GM19438 (cell line): ENCODE data around the gene RMP24.

ENCODE experiments used
- ATAC-seq: cut with Tn5 transposase; IDR thresholded peaks from one replicate; pipeline ENCODE4 v1.9.1; 2021; ENCODE audit warnings: low read depth; ENCODE audit not compliant: unreplicated experiment

The RMP24 gene

DNA sequence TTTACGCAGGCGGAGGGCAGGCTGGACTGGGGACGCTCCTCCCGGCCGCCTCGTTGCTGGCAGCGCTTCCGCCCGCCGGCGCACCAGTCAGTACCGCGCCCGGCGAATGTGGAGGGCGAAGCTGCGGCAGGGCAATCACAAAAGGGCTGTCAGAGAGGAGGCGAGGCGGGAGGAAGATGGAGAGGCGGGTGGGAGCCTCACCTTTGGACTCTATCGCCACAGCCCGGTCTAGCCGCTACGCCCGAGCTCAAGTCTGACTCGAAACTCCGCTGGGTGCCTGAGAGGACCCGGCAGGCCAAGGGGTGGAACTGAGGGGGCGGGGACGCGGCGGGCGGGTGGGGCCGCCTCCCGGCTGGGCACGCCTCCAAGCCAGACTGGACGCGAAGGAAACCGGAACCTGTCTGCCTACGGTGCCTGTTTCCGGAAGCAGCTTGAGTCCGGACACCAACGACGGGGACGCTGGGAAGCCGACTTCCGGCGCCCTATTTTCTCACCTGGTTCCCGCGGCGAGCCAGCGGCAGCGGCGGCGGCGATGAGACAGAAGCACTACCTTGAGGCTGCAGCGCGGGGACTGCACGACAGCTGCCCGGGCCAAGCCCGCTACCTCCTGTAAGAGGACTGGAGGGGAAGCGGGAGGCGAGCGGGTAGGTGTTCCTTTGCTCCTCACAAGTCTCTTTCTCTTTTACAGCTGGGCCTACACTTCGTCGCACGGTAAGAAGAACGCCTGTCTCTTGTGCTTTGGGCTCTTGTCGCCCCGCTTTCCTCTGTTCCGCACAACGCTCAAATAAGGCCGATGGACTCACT is at the start of gene RMP24:
Gene RMP24 (plus strand): TSS at position 483 of the 804 bp plus-strand sequence.
- ATAC-seq, result peak; percentile 93

DNA sequence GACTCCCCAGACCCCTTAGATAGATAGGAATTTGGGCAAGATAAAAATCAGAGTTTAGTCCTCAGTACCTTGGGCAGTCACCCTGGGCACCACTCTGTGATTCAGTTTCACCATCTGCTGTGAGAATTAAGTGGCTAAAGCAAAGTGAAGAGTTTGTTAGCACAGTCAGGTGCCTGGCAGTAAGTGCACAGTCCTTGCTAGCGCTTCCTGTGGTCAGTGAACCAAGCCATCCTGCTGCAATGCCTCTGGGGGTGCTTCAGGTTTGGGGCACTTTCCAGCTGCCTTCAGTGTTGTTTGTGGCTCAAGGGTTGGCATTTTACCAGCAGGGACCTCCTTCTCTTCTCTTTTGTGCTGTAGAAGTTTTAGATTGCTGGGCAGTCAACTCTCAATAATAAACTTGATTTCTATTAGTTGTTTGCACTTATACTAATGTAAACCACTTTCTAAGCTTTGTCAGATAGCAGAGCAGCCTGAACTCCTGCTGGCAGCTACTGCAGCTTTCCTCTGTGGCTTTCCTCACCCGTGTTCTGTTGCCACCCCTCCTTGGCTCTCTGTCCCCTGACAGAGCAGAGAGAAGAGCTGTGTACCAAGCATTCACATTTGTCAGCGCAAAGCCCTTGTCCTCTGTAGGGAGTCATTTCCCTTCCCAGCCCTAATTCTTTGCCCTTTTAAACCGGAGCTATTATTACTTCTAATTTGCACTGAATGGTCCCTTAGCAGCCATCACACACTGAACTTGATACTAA is 48.4 kb upstream of the RMP24 start:
- ATAC-seq, result no peak

DNA sequence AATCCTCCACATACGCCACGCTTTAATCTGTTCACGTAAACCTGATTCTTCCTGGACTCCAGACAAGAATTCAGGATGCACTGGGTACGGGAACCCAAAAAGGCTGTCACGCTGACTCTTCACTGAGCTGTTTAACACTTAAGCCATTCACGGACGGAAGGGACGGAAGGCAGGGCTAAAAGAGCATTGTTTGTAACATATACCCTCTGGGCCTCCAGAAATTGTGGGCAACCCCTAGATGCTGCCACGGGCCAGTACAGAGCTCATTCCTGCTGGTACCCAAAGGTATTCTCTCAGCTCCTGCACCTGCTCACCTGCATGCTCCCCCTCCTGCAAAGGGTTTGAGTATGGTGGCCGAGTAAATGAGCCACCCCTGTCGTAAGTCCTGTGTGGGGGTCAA is 45.6 kb upstream of the RMP24 start:
- ATAC-seq, result no peak

DNA sequence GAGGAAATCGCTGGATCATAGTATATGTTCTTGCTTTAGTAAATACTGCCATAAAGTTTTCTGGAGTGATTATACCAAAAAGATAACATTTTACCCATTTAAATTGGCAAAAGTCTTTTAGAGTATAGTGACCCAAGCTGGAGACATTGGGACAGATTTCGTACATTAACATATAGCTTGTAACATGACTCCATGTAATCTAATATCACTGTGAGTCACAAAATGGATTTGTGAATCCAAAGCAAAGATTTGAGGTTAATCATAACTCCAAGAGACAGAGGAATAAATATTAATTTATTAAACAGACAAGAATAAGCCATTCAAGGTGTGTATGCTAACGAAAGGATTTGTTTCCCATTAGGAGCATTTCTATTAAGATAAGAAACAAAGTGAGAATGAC is 45.0 kb upstream of the RMP24 start:
- no peak for ATAC-seq

DNA sequence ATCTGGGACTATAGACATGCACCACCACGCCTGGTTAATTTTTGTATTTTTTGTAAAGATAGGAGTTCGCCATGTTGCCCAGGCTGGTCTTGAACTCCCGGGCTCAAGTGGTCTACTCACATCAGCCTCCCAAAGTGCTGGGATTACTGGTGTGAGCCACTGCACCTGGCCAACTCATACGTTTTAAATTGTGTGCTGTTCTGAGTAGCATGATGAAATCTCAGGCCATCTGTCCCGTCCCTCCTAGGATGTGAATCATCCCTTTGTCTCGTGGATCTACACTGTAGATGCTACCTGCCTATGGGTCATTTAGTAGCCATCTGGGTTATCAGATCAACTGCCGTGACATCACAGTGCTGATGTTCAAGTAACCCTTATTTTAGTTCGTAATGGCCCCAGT is 38.5 kb upstream of the RMP24 start:
- no peak for ATAC-seq

DNA sequence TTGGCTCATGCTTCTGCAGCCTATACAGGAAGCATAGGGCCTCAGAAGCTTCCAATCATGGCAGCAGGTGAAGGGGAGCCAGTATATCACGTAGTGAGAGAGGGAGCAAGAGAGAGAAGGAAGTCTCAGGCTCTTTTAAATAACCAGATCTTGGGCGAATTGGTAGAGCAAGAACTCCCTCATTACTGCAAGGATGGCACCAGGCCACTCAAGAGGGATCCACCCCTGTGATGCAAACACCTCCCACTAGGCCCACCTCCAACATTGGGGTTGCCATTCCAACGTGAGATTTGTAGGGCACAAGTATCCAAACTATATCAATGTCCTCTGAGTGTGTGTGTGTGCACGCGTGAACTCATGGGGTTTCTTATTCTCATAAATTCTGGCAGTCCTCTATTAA is 37.6 kb upstream of the RMP24 start:
- ATAC-seq, result no peak

DNA sequence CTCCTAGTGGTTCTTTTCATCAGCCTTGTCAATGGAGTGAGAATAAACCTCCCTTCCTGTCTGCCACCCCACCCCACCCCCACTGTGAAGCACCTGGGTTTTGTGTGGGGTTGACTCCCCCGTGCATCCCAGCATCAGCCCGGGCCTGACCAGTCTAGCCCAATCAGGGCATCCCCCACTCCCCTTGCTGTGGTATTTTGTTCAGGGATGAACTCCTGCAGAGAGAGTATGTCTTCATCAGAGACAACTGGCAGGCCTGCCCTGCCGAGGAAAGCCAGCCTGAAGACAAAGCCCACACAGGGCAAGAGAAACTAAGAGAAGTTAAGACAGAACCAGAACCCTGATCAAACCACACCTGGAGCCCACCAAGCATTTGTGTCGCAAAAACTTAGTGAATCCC is 36.7 kb upstream of the RMP24 start:
- ATAC-seq, result no peak

DNA sequence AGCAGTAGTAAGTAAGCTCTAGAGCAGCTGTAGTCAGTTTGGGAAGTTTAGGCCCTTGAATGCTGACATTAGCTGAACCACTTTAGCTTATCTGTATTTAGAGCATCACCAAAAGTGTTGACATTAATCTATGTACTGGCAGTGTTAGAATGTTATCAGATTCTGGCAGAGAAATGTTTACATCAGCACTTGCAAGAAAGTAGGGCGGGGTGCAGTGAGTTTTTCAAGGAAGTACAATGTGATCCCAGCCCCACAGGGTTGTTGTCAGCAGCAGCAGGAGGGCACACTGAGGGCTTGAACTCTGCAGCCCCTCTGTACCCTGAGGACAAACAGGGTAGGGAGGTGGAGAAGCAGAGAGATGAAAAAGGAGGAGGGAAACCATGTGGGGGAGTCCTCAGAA is 35.5 kb upstream of the RMP24 start:
- ATAC-seq, result no peak

DNA sequence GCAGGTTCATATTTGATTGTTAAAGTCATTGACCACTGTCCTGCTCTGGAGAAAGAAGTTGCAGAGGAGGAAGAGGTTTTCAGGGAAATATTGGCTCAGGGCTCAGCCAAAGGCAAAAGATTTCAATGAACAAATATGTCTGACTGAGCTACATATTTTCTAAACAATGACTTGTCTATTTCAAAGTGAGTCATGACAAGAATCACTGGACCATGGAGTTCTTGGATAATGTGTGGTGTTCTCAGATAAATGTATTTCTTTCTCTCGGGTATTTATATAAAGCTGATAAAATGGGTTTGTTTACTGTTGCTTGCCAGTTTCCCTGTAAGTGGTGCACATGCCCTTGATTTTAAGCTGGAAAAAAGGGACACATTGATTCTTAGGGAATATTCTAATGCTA is 34.3 kb upstream of the RMP24 start:
- ATAC-seq, result no peak

DNA sequence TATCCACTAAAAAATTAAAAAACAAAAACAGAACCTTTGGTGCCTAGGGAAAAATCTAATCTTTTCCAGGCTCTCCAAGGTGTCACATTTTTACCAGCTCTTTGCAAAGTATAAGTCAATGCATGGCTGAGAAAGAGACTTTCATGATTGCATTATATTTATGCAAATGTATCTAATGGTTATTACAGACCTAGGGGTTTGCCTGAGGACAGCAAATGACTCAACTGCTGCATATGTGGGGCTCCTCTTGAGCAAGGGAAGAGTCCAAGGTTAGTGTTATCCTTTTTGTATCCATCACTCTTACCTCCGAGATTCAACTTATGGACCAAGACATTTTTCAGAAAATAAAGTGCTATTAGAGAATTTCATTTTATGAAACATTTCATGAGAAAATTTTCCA is 33.9 kb upstream of the RMP24 start:
- no peak for ATAC-seq

DNA sequence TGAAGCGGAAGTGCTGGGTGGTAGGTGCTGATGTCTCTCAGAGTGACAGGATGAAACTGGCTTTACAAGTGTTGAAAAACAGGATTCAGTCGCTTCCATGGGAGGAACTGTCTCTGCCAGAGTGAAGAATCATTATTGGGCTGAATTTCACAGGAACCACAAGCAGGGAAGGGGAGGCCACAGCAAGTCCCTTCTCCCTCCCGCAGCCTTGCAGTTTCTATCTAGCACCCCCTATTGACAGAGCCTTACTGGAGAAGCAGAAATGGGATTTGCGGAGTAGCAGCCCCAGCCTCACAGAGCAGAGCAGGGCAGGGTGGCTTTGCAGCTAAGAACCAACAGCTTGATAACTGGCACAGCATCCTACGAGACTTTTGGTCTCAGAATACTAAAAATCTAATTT is 33.3 kb upstream of the RMP24 start:
- no peak for ATAC-seq

DNA sequence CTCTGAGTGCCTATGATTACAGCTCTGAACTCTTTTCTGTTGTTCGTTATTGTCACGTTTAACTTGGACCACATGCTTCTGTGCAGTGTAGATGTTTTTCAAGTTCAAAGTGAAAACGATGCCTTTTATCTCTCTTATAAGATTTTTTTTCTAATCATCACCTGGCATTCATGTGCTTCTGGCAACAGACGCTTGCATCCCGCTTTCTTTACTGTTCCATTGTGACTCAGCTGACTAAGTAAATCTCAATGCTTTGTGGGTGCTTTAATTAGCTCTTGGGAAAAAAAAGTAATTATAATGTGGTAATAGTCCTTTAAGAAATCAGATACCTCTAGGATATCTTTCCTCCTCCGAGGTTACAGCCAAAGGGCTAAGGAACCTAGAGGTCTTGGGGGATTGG is 31.2 kb upstream of the RMP24 start:
- ATAC-seq, result no peak

DNA sequence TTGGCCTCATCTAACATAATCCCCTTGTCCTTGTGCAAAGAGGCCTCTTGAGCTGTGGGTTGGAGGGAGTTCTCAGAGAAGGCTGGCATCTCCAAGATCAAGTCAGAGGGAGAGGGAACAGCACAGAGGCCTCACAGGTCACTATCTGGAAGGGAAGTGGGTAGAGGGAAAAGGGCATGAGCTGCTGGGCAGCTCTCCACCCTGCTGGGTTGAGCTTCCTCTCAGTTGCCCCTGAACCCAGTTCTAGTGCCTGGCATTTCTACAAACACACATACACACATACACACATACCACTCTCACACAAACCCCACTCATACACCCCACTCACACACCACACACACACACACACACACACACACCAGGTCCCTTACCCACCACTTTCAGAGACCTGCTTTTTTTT is 30.3 kb upstream of the RMP24 start:
- ATAC-seq, result no peak

DNA sequence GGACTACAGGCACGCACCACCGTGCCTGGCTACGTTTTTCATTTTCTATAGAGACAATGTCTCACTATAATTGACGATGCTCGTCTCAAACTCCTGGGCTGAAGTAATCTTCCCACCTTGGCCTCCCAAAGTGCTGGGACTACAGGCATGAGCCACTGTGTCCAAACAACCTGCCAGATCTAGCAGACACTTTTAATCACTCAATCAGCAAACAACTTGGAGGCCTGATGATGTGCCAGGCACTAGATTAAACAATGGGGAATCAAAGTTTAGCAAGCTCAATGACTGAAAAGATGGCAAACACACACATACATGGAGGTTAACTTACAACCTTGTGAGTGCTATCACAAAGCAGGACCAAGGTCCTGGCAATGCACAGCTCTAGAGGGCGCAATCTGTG is 29.8 kb upstream of the RMP24 start:
- no peak for ATAC-seq

DNA sequence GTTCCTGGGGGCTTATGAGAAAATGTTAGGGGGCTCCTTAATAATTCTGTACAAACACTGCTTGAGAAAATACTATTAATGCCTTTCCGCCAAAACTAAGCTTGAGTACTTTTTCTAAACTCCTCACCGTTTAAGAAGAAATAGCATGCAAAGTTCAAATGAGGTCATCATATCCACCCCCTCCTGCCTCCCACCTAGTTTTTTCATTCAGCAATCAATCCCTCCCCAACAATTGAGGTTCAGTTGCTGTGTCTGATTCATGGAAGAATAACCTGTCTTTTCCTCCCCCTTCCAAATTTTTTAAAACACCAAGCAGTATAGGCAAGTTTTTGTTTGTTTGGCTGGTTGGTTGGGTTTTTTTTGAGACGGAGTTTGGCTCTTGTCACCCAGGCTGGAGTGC is 24.4 kb upstream of the RMP24 start:
- ATAC-seq, result no peak

DNA sequence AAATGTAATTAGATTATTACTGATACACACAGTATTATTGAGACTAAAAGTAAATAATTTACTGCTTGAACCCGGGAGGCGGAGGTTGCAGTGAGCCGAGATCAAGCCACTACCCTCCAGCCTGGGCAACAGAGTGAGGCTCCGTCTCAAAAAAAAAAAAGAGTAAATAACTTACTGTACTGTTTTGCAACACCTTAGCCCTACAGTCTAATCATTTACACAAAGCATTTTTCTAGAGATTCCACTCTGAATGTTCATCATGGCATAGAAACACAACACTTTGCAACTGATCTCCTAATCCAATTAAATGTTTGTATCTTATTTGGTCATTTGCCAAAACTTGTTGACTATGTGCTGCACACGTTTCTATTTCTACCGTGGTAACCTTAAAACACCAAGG is 23.4 kb upstream of the RMP24 start:
- ATAC-seq, result no peak

DNA sequence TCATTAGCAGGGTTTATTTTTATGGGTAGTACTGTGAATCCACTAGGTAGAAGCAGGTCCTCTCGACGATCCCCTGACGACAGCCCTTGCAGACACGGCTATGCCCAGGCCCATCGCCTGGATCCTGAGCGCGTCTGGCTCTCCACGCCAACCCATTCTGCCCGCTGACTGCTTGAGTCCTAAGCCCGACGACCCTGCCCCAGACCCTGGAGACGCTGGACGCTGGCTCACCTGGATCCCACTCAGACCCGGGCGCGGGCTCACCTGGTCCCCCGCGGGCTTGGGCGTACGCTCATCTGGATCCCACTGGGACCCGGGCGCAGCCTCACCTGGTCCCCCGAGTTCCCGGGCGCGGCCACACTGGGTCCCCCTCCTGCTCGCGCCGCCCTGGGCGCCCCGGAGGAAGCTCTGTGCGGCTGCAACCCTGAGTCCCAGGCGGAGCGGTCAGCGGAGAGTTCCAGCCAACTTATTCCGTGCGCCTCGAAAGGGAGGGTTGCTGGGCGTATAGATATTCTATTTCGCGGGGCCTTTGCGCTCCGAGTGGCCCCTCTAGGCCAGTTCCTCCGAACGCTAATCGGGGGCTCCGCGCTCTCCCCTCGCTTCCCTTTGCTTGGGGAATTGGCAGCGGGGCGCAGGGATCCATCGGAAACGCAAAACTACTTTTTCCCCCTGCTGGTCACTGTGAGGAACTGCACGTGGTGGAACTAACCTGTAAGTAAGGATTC is 22.4 kb upstream of the RMP24 start:
- peak; percentile 70 for ATAC-seq

DNA sequence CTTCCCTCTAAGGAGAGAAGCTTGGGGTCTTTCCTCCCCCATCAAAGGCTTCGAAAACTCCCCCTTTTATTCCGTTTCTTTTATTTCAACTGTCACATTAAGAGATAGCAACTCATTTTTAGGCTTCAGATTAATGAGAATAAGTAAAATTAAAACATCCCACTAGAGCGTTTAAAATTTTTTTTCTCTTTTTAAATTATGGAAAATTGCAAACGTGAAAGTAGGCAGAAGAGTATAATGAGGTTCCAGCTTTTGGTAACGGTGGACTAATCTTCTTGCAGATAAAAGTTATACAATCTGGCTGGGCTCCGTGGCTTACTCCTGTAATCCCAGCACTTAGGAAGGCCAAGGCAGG is 21.9 kb upstream of the RMP24 start:
- no peak for ATAC-seq

DNA sequence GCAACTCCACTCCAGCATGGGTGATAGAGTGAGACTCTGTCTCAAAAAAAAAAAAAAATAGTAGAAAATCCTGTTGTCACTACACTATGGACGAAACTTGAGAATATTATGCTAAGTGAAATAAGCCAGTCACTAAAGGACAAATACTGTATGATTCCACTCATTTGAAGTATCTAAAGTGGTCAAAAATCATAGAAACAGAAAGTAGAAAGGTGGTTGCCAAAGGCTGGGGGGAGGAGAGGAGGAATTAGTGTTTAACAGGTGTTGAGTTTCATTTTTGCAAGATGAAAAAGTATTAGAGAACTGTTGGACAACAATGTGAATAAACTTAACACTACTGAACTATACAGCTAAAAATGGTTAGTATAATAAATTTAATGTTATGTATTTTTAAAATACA is 18.8 kb upstream of the RMP24 start:
- ATAC-seq, result no peak

DNA sequence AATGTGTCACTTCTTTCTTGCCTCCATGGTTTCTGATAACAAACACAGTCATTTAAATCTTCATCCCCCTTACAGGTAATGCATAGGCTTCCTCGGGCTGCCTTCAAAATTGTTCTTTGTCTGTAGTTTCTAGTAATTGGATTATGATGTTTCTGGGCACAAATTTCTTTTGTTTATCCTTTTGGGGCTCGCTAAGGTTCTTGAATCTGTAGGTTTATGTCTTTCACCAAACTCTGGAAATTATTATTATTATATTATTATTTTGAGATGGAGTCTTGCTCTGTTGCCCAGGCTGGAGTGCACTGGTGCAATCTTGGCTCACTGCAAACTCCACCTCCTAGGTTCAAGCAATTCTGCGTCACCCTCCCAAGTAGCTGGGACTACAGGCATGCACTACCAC is 16.3 kb upstream of the RMP24 start:
- no peak for ATAC-seq

DNA sequence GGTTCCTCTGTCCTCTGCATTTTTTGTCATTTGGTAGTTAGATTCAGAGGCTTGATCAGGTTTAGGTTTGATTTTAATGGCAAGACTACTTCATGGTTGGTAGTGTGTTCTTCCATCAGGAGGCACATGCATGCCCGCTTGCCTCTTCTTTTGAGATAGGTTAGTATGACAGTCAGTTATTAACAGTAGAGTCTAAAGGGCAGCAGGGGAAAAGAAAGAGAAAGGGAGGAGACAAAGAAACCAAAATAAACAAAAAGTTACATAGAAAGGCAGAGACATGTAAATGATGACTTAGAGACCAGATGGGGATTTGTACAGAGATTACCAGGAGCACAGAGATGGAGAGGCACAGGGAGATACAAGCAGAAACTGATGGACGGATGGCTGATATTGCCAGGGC is 10.2 kb upstream of the RMP24 start:
- no peak for ATAC-seq

DNA sequence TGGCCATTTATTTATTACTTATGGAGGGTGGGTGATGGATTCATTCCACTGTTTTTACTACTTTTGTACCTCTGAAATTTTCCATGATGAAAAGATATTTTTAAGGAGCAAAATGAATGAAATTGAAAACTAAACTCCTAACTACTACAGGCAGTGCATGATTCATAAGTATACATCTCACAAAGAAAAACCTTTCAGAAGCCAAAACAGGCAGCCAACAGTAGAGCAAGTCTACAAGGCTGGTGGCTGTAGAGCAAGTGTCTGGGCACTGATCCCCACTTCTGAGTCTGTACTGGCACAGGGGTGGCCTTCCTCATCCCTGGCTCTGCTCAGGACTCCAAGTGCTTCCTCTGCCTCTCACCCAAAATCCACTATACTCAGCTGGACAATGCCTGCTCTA is 8.2 kb upstream of the RMP24 start:
- no peak for ATAC-seq
